Femur (tissue), 1 donor: ENCODE measurements around the gene LINGO1.

Experiments used
- DNase-seq: peaks from one replicate; pipeline ENCODE4 v3.0.0-alpha.2; 2017

The LINGO1 gene

DNA sequence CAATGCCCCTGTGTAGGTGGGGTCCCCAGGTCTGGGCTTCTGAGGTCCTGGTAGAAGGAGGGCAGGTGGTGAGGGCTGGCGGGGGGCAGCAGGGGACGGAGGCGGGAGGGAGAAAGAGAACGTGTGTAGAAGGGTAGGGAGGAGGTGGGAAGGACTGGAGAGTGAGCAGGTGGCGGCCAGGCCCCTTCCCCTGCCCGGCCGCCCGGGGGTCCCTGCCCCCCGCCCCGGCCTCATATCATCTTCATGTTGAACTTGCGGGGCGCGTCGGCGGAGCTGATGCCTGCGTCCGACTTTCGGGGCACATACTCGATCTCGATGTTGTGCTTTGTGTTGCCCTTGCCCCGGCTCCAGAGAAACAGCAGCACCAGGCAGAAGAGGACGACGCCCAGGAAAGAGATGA, 18.9 kb downstream of the LINGO1 start:
- DNase-seq: no peak

GRCh38 chr15:77612958-77613601, 19.6 kb downstream of the LINGO1 start:
- no peak for DNase-seq

- DNase-seq: no peak
Observed at GRCh38 chr15:77611767-77612166, 20.9 kb downstream of the LINGO1 start.

GRCh38 chr15:77610731-77611130, 22.0 kb downstream of the LINGO1 start:
- DNase-seq: no peak

GRCh38 chr15:77609558-77609957, 23.2 kb downstream of the LINGO1 start:
- DNase-seq: no peak

- no peak for DNase-seq
Observed at GRCh38 chr15:77608774-77609173, 23.9 kb downstream of the LINGO1 start.

DNA sequence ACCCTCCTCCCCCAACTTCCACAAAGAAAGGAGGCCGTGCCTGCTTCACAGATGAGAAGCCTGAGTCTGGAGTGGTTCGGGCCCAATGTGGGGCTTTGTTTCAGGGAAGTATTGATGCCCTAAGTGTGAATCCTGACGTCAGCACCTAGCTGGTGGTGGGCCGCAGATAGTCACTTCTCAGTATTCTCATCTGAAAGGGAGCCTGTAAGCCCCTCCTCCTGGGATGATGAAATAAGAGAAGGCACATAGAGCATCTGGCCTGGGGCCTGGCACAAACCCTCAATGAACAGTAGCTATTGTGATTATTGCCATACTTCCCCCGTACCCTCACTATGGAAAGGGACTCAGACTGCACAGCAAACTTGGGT, 24.8 kb downstream of the LINGO1 start:
- DNase-seq: no peak

DNA sequence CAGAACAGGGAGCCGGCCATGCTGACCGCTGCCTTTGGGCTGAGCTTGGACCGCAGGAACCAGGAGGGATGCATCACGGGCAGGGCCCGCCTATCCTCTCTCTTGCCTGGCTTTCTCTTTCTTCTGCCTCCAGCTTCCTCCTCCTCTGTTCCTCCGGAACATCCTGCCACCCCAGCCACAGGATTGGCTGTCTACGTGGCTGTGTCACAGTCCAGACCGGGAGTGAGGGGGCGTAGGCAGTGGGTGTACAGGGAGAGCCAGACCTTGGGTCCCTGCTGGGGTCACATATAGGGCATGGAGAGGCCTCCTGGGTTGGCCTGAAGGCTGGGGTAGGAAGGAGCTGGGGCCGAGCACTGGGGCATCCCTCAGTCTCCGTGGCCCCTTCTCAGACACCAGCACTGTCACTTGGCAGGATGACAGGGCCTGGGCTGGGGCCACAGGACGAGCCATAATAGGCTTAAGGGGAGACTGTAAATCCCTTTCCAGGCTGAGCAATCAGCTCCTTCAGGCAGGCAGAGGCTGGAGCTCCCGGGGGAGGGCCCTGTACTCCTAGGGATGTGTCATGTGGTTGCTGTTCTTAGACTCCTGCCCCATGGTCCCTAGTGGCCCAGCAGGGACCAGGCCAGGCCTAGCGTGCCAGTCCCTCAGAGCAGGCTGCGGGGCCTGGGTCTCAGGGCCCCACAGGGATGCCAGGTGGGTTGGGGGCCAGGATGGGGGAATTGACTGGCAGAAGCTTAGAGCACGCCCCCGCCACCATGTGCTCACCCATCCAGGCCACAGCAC, 25.4 kb downstream of the LINGO1 start:
- DNase-seq: peak; percentile 69

- DNase-seq: peak; percentile 52
Observed at GRCh38 chr15:77606142-77607034, 26.3 kb downstream of the LINGO1 start.

- no peak for DNase-seq
Observed at GRCh38 chr15:77605547-77605946, 27.2 kb downstream of the LINGO1 start.

DNA sequence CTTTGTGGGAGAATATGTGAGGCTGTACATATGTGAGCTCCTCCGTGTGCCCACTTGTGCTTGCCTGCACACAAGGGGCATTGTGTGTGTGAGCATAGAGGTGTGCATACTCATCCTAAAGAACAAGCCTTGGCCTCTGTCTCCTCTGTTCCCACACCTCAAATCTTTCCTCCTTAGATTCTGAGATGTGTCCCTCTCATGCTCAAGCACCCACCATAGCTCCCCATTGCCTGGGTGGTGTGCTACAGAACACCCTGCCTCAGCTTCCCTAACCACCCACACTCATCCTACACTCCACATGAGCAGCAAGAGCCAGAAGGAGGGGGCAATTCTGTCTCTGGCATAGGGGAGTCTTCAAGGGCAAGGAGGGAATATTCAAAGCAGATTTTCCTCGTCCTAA, 27.7 kb downstream of the LINGO1 start:
- no peak for DNase-seq

GRCh38 chr15:77603611-77604336, 28.9 kb downstream of the LINGO1 start:
- DNase-seq: no peak

DNA sequence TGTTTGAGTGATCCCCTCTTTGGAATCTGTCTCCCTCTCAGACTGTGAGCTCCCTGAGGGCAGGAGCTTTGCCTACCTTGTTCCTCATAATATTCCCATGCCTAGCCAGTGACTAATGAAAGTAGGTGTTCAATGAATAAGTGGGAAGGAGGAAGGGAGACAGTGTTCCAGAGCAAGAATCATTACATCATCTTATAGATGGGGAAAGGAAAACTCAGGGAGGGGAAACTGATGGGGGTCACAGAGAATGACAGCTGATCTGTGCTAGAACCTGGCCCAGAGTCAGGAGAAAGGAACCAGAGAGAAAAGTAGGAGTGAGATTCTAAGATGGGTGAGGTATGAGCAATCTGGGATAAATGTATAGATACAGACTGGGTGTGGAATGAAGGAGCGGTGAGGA, 29.9 kb downstream of the LINGO1 start:
- DNase-seq: no peak

DNA sequence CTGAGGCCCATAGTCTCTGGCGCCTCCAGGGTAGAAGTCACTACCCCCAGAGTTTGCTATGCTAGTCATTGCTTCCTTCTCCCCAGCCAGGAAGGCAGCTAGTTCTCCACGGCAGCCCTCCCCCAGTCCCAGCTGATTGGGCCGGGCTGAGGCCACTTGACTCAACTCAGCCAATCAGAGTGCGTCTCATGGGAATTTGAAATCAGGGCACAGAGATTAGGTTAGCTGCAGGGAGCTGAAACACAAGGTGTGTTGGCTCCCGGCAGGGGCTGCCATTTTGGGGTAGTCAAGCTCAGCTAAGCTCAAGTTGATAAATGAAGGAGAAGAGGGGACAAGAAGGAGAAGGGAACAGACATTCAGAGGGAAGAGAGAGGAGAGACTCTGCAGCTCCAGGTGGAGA, 32.8 kb downstream of the LINGO1 start:
- peak; percentile 53 for DNase-seq

- no peak for DNase-seq
Observed at GRCh38 chr15:77599357-77599756, 33.4 kb downstream of the LINGO1 start.

DNA sequence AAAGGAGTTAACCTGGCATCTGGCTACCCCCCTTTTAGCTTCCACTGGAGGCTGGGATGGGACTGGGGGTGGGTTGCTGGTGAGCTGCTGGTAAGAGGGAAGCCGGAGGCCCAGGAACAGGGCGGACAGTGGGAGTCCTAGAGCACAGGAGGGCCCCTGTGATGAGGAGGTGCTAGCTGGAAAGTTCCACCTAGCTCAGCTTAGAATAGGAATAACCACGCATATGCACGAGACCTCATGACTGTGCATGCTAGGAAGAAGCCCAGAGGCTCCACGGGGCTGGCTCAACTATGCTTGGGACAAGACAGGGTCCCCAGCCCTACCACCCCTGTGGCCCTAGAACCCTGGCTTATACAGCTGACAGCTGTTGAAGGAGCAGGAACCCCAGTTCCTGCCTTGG, 34.1 kb downstream of the LINGO1 start:
- no peak for DNase-seq

DNA sequence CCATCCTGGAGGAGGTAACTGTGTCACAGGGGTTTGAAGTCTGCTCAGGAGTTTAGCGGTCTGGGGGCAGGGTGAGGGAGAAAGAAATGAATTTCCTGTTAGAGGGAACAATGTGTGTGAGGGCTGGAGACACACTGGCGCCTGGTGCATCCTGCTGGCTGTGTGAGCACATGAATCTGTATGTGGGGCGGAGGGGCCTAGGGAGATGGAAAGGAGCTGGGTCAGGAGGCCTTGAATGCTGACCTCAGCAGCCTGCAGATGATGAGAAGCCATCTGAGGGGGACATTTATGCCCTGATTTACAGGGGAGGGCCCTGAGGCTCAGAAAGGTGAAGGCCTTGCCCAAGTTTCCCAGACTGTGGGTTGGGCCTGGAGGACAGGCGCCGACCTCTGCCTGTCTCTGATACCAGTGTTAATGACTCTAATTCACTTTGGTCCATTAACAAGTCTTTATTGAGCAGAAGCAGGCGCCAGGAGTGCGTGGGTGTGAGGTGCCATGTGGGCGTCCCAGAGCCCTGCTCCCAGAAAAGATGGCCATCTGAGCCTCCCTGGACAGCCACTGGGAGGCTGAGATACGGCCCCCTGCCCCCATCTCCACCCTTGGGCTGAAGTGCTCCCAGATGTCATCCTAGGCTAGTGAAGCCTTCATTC, 34.8 kb downstream of the LINGO1 start:
- no peak for DNase-seq

DNA sequence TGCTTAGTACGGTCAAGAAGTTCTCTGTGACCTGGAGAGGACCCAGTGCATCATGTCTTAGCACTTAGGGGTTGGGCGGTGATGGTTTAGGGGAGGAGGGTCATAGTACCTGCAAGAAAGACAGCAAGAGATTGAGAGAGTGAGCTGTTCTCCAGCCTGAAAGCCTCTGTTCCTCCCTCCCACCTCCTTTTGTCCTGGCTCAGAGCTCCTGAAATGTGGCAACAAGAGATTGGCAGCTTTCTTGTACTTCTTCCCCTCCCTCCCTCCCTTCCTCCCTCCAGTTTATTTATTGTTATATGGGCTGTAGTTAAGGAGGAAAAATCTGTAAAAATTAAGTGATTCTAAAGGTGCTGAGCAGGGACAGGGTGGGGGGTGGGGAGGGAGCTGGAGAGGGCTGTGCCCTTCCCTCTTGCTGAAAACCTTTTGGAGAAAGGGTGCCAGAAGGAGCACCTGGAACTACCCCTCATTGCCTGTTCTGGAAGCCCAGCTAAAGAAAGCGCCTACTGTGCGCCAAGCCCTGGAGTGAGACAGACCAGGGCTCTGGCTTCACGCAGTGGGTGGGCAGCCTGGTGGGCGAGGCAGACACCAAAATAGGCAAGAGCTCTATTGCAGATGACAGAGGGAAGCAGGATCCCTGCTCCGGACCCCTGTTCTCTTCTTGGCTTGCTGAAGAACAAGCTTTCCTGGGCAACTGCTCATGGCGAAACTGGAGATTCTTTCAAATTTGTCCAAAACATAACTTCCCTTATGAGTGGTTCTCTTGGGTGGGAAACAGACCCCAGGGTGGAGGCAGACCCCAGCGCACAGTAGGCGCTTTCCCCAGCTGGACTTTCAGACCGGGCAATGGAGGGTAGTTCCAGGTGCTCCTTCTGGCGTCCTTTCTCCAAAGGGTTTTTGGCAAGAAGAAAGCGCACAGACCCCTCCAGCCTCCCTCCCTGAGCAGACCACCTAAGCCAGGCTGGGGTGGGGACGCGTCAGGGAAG, 35.6 kb downstream of the LINGO1 start:
- no peak for DNase-seq

GRCh38 chr15:77595231-77595630, 37.5 kb downstream of the LINGO1 start:
- DNase-seq: no peak

DNA sequence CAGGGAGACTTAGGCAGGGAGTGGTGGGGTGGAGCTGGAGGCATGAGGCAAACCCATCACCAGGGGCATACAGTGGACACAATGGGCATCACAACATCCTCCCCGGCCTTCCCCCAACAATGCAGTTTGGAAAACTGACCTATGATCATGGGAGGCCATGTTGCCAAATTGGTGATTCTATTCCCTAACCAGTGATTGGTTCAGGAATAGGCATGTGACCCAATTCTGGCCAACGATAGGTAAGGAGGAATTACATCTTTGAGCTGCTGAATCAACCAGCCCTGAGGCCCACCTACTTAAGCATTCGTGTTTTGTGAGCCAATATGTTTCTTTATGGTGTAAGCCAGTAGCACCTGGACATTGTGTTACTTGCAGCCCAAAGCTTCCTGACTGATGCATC, 40.0 kb downstream of the LINGO1 start:
- no peak for DNase-seq

GRCh38 chr15:77591968-77592613, 40.6 kb downstream of the LINGO1 start:
- DNase-seq: no peak
